ENCODE results near the gene CCDC12. TPM values are rescaled to one million over a fixed set of nuclear protein-coding genes. Genes with fewer than 3 reads are reported as not detected.

The CCDC12 gene
- total and polyA plus RNA-seq, 4 donors = 14.0 to 55.8 (median 42.8) TPM

DNA sequence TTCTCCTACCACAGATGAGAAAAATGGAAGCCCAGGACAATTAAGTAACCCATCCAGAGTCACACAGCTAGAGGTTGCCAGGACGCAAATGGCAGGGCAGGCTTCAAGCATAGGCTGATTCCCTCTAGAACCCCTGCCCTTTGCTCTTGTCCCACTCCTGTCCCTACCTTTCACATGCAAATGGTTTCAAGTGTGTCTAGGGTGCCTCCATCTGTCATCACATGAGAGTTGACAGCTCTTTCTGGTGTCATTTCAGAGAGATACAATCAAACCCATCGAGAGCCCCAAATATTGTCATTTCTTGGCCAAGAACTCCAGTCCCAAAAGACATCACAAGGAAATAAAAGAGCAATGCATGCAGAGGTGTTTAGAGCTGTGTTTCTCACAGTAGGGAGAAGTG lies 23.7 kb downstream of the CCDC12 start:
- peaks cover 22% of the 10 kb centered on the region for H3K4me1 ChIP-seq (ENCODE audit: control insufficient read depth, insufficient read depth, low read length)
- no peak for DNase-seq (ENCODE audit: low read depth in 4 of 6, low spot score in 6 of 6)
- 88% methylated on average over 1 of the region's 2 CpGs for WGBS (ENCODE audit: insufficient coverage)

DNA sequence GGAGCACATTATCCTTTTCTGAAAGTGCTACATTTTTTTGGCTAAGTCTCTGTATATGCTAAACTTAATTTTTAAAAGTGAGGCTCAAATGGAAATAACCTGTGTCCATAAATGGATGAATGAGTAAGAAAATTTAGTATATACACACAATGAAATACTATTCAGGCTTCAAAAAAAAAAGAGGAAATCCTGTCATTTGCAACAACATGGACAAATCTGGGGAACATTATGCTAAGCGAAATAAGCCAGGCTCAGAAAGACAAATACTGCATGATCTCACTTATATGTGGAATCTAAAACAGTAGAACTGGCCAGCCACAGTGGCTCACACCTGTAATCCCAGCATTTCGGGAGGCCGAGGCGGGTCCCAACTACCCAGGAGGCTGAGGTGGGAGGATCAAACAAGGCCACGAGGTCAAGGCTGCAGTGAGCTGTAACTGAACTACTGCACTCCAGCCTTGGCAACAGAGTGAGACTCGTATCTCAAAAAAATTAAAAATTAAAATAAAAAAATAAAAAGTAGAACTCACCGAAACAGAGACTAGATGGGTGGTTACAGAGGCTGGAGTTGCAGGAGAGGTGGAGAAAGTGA lies 25.8 kb downstream of the CCDC12 start:
- H3K36me3 ChIP-seq (ENCODE audit: control insufficient read depth, insufficient read depth, low read length) = peaks cover 19% of the 10 kb centered on the region
- no peak for DNase-seq (ENCODE audit: low read depth in 4 of 6, low spot score in 6 of 6)
- no peaks in the 10 kb centered on the region for H3K9me3 ChIP-seq (ENCODE audit: control insufficient read depth, insufficient read depth, low read length)
- H3K27me3 ChIP-seq (ENCODE audit: control insufficient read depth, insufficient read depth, low read length) = no peaks in the 10 kb centered on the region
- 97% methylated on average over 5 of the region's 7 CpGs for WGBS (ENCODE audit: insufficient coverage)
- H3K4me3 ChIP-seq (ENCODE audit: low read depth, low read length) = no peak overlapping the region
- H3K4me1 ChIP-seq (ENCODE audit: control insufficient read depth, insufficient read depth, low read length) = peaks cover 17% of the 10 kb centered on the region
- no peak overlapping the region for H3K27ac ChIP-seq (ENCODE audit: low read depth, low read length)

More for the DNA sequence above, 23.7 kb downstream of the CCDC12 start:
- Histone ChIP-seq H3K27me3 (ENCODE audit: control insufficient read depth, insufficient read depth, low read length) (no peaks in the 10 kb centered on the region), H3K36me3 (ENCODE audit: control insufficient read depth, insufficient read depth, low read length) (peaks cover 6% of the 10 kb centered on the region), H3K27ac (ENCODE audit: low read depth, low read length) (no peak overlapping the region), H3K4me3 (ENCODE audit: low read depth, low read length) (no peak overlapping the region), H3K9me3 (ENCODE audit: control insufficient read depth, insufficient read depth, low read length) (no peaks in the 10 kb centered on the region)

- H3K27ac ChIP-seq (ENCODE audit: low read depth, low read length) = no peak overlapping the region
- WGBS (ENCODE audit: insufficient coverage) = 86% methylated on average over 1 of the region's 2 CpGs
- peaks cover 17% of the 10 kb centered on the region for H3K4me1 ChIP-seq (ENCODE audit: control insufficient read depth, insufficient read depth, low read length)
Measured at GRCh38 chr3:46950177-46950576, 26.4 kb downstream of the CCDC12 start.

DNA sequence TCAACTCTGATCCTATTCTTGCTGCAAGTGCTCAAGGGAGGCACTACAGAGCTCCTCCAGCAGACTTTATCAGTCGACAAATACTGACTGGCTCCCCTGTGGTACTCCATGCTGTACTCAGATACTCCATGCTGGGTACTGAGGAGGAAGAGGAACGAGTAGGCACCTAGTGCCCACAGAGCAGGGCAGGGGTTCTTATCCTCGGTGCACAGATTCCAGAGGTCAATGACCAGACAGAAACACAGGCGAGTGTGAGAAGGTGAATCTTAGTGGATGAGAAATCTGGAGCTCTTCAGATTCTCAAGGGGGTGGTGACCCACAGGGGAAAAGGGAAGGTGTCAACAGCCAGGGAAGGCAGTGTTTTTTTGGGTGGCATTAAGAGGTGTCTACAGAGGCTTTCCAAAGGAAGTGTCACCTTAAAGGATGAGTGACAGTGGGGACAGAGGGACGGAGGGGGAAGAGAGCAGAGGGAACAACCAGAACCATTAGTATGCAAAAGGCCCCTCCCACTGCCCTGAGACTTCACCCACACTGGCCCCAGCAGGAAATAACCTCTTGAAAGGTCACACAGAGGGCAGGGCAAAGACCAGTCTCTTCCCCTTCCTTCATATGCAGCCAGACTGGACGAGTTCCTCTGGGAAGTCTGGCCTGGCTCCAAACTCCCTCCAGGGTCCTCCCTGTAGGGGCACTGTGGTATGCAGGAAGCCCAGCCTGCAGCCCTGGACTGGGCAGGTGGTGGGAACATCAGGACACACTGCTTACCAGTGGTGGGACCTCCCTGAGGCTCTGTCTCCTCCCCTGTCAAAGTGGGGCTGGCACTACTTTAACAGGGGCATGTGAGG lies 27.5 kb downstream of the CCDC12 start:
- H3K27me3 ChIP-seq (ENCODE audit: control insufficient read depth, insufficient read depth, low read length) = no peaks in the 10 kb centered on the region
- peaks cover 19% of the 10 kb centered on the region for H3K4me1 ChIP-seq (ENCODE audit: control insufficient read depth, insufficient read depth, low read length)
- no peak for DNase-seq (ENCODE audit: low read depth in 4 of 6, low spot score in 6 of 6)
- no peak overlapping the region for H3K4me3 ChIP-seq (ENCODE audit: low read depth, low read length)
- H3K36me3 ChIP-seq (ENCODE audit: control insufficient read depth, insufficient read depth, low read length) = peaks cover 26% of the 10 kb centered on the region
- 72% methylated on average over 5 of the region's 6 CpGs for WGBS (ENCODE audit: insufficient coverage)
- H3K9me3 ChIP-seq (ENCODE audit: control insufficient read depth, insufficient read depth, low read length) = no peaks in the 10 kb centered on the region
- no peak overlapping the region for H3K27ac ChIP-seq (ENCODE audit: low read depth, low read length)

More at GRCh38 chr3:46950177-46950576, 26.4 kb downstream of the CCDC12 start:
- Histone ChIP-seq H3K36me3 (ENCODE audit: control insufficient read depth, insufficient read depth, low read length) (peaks cover 19% of the 10 kb centered on the region), H3K27me3 (ENCODE audit: control insufficient read depth, insufficient read depth, low read length) (no peaks in the 10 kb centered on the region), H3K4me3 (ENCODE audit: low read depth, low read length) (no peak overlapping the region), H3K9me3 (ENCODE audit: control insufficient read depth, insufficient read depth, low read length) (no peaks in the 10 kb centered on the region)
- no peak for DNase-seq (ENCODE audit: low read depth in 4 of 6, low spot score in 6 of 6)

DNA sequence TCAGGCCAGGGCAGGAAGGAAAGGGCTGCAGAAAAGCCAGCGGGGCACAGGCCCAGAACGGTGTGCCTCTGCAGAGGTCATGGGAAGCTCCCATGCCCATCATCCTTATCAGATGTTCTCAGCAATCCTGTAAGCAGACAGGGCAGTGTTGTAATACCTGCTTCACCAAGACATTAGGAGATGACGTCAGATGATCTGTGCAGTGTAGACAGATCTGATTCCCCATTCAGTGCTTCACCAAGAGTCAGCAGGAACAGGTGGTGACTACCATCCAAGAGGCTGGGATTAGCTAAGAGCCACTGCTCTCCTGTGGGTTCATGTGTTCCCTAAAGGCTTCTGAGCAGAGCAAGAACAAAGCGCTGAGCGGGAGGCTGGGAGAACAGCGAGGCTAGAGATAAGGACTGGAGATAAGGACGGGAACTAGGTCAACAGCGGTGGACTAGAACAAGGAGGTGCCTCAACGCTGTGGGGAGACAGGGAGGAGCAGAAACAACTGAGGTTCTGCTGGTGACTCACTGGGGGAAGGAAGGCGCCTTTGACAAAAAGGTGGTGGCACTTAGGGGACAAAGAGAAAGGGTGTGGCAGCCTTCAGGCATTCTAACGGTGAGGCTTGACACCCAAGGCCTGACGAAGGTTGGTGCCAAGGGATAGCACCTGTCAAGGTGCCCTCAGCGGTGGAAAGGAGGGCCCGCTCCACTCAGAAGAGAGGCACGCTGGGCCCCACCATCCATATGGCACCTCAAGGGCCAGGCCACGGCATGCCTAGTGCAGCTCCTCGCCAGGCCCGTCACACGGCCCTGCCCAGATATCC lies 28.4 kb downstream of the CCDC12 start:
- DNase-seq (ENCODE audit: low read depth in 4 of 6, low spot score in 6 of 6) = no peak
- Histone ChIP-seq H3K4me3 (ENCODE audit: low read depth, low read length) (no peak overlapping the region), H3K36me3 (ENCODE audit: control insufficient read depth, insufficient read depth, low read length) (peaks cover 26% of the 10 kb centered on the region), H3K27ac (ENCODE audit: low read depth, low read length) (no peak overlapping the region), H3K9me3 (ENCODE audit: control insufficient read depth, insufficient read depth, low read length) (no peaks in the 10 kb centered on the region), H3K4me1 (ENCODE audit: control insufficient read depth, insufficient read depth, low read length) (peaks cover 21% of the 10 kb centered on the region), H3K27me3 (ENCODE audit: control insufficient read depth, insufficient read depth, low read length) (no peaks in the 10 kb centered on the region)
- 88% methylated on average over 17 of the region's 19 CpGs for WGBS (ENCODE audit: insufficient coverage)

DNA sequence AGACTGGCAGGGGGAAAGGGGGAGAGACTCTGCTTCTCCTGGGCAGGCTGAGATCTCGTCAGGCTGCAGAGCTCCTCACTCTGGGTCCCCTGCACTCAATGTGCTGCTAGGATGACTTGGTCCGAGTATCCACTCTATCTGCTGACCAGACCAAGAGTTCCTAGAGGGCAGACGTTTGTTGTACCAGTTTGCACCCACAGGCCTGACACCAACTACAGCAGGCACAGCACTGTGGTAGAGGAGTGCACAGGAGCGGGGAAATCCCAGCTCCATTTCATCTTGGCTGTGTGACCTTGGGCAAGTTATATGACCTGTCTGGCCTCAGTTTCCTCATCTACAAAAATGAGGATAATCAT lies 29.0 kb downstream of the CCDC12 start:
- Histone ChIP-seq H3K9me3 (ENCODE audit: control insufficient read depth, insufficient read depth, low read length) (no peaks in the 10 kb centered on the region), H3K36me3 (ENCODE audit: control insufficient read depth, insufficient read depth, low read length) (peaks cover 26% of the 10 kb centered on the region), H3K4me3 (ENCODE audit: low read depth, low read length) (no peak overlapping the region), H3K27me3 (ENCODE audit: control insufficient read depth, insufficient read depth, low read length) (no peaks in the 10 kb centered on the region), H3K27ac (ENCODE audit: low read depth, low read length) (no peak overlapping the region), H3K4me1 (ENCODE audit: control insufficient read depth, insufficient read depth, low read length) (peaks cover 21% of the 10 kb centered on the region)
- no peak for DNase-seq (ENCODE audit: low read depth in 4 of 6, low spot score in 6 of 6)
- WGBS (ENCODE audit: insufficient coverage) = 77% methylated on average over 3 of the region's 4 CpGs

GRCh38 chr3:46946856-46947545 lies 29.5 kb downstream of the CCDC12 start:
- peaks cover 28% of the 10 kb centered on the region for H3K36me3 ChIP-seq (ENCODE audit: control insufficient read depth, insufficient read depth, low read length)
- H3K4me3 ChIP-seq (ENCODE audit: low read depth, low read length) = no peak overlapping the region
- 68% methylated on average over 6 of the region's 7 CpGs for WGBS (ENCODE audit: insufficient coverage)
- no peak for DNase-seq (ENCODE audit: low read depth in 4 of 6, low spot score in 6 of 6)
- H3K27me3 ChIP-seq (ENCODE audit: control insufficient read depth, insufficient read depth, low read length) = no peaks in the 10 kb centered on the region
- H3K9me3 ChIP-seq (ENCODE audit: control insufficient read depth, insufficient read depth, low read length) = no peaks in the 10 kb centered on the region
- H3K4me1 ChIP-seq (ENCODE audit: control insufficient read depth, insufficient read depth, low read length) = peaks cover 21% of the 10 kb centered on the region
- H3K27ac ChIP-seq (ENCODE audit: low read depth, low read length) = no peak overlapping the region

- H3K4me1 ChIP-seq (ENCODE audit: control insufficient read depth, insufficient read depth, low read length) = peaks cover 21% of the 10 kb centered on the region
- WGBS (ENCODE audit: insufficient coverage) = 80% methylated on average over 5 of the region's 6 CpGs
- no peak overlapping the region for H3K4me3 ChIP-seq (ENCODE audit: low read depth, low read length)
- H3K36me3 ChIP-seq (ENCODE audit: control insufficient read depth, insufficient read depth, low read length) = peaks cover 28% of the 10 kb centered on the region
- H3K27ac ChIP-seq (ENCODE audit: low read depth, low read length) = no peak overlapping the region
- H3K27me3 ChIP-seq (ENCODE audit: control insufficient read depth, insufficient read depth, low read length) = no peaks in the 10 kb centered on the region
- H3K9me3 ChIP-seq (ENCODE audit: control insufficient read depth, insufficient read depth, low read length) = no peaks in the 10 kb centered on the region
- no peak for DNase-seq (ENCODE audit: low read depth in 4 of 6, low spot score in 6 of 6)
Measured at GRCh38 chr3:46946416-46946815, 30.1 kb downstream of the CCDC12 start.

- H3K27ac ChIP-seq (ENCODE audit: low read depth, low read length) = no peak overlapping the region
- H3K4me1 ChIP-seq (ENCODE audit: control insufficient read depth, insufficient read depth, low read length) = peaks cover 14% of the 10 kb centered on the region
- peaks cover 47% of the 10 kb centered on the region for H3K36me3 ChIP-seq (ENCODE audit: control insufficient read depth, insufficient read depth, low read length)
- H3K27me3 ChIP-seq (ENCODE audit: control insufficient read depth, insufficient read depth, low read length) = no peaks in the 10 kb centered on the region
- H3K4me3 ChIP-seq (ENCODE audit: low read depth, low read length) = no peak overlapping the region
- no peaks in the 10 kb centered on the region for H3K9me3 ChIP-seq (ENCODE audit: control insufficient read depth, insufficient read depth, low read length)
- no peak for DNase-seq (ENCODE audit: low read depth in 4 of 6, low spot score in 6 of 6)
- 78% methylated on average over 8 of the region's 8 CpGs for WGBS (ENCODE audit: insufficient coverage)
Measured at GRCh38 chr3:46944191-46944590, 32.4 kb downstream of the CCDC12 start.
